K562 (cell line): ENCODE measurements around the gene XKRX. TPM values are rescaled to one million over a fixed set of nuclear protein-coding genes. Genes with fewer than 3 reads are reported as not detected.

Experiments used
- CSDE1 ChIP-seq, 2 experiments: fragments of 450-650 bp; IDR thresholded peaks; 2 replicates each; pipeline ENCODE4 v1.6.1; 2016; ENCODE audit warnings: mild to moderate bottlenecking in 1 of 2
- TCF7 ChIP-seq: sonication (generic); IDR thresholded peaks from 2 replicates; pipeline ENCODE4 v1.6.1; 2016; ENCODE audit warnings: antibody characterized with exemption, borderline replicate concordance
- polyA plus RNA-seq, 8 experiments: library from polyadenylated mRNA; depleted of rRNA in 4 of 8; stranded (reverse) in 5 of 8; unstranded in 3 of 8; fragments of >200 nt; fragmentation: Nextera tagmentation in 2 of 8; fragmentation: Illumina TruSeq in 1 of 8; extraction: Ambion mirVana in 2 of 8; extraction: Trizol in 1 of 8; gene quantifications; 2 replicates each; pipeline versions ENCODE4 v1.2.1 to v1.2.3, GENCODE V29; 2011 to 2014; ENCODE audit warnings: inconsistent platforms in 1 of 8, missing spikeins in 1 of 8
- total RNA-seq, 7 experiments: library from RNA; depleted of rRNA in 6 of 7; stranded (reverse); fragments of >200 nt in 6 of 7; fragmentation: Illumina TruSeq in 2 of 7; extraction: Trizol in 2 of 7; gene quantifications; 2 replicates each; pipeline versions ENCODE4 v1.2.1 to v1.2.3, GENCODE V29; 2011 to 2021; ENCODE audit warnings: low replicate concordance in 1 of 7
- TF ChIP-seq, protein P1 (sequence below), 2 experiments: fragments of 450-650 bp; formaldehyde crosslinking in 1 of 2; IDR thresholded peaks; 2 replicates each; pipeline versions ENCODE4 v1.4.0 to v1.6.1; 2014 to 2020; ENCODE audit warnings: mild to moderate bottlenecking in 2 of 2, borderline replicate concordance in 1 of 2, low read depth in 1 of 2

XKRX gene
- total and polyA plus RNA-seq, 9 of the 15 experiments (the other 6 are each of a cell fraction or from before 2014, with no cell fraction given), result 0.03 TPM; not detected in 8

DNA sequence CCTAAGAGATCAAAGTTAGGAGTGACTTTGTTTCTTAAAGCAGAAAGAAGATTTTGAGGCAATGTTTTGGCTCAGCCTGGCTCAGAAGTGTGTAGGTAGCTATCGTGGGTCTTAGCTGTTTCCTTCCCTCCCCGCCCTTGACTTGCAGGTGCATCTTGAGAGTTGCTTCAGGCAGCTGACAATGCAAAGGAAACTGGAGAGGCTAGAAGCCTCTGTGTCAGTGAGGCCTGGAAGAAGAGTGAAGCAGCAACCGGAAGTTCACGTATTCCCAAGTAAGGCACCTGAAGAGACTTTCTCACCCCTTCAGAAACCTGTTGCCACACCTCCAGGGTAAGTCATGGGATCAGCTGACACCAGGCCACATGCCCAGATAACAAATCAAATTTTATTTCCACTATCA is 10.6 kb upstream of the XKRX start (continued):
- TF ChIP-seq, protein P1, sequence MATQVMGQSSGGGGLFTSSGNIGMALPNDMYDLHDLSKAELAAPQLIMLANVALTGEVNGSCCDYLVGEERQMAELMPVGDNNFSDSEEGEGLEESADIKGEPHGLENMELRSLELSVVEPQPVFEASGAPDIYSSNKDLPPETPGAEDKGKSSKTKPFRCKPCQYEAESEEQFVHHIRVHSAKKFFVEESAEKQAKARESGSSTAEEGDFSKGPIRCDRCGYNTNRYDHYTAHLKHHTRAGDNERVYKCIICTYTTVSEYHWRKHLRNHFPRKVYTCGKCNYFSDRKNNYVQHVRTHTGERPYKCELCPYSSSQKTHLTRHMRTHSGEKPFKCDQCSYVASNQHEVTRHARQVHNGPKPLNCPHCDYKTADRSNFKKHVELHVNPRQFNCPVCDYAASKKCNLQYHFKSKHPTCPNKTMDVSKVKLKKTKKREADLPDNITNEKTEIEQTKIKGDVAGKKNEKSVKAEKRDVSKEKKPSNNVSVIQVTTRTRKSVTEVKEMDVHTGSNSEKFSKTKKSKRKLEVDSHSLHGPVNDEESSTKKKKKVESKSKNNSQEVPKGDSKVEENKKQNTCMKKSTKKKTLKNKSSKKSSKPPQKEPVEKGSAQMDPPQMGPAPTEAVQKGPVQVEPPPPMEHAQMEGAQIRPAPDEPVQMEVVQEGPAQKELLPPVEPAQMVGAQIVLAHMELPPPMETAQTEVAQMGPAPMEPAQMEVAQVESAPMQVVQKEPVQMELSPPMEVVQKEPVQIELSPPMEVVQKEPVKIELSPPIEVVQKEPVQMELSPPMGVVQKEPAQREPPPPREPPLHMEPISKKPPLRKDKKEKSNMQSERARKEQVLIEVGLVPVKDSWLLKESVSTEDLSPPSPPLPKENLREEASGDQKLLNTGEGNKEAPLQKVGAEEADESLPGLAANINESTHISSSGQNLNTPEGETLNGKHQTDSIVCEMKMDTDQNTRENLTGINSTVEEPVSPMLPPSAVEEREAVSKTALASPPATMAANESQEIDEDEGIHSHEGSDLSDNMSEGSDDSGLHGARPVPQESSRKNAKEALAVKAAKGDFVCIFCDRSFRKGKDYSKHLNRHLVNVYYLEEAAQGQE (IDR thresholded peaks at IDR 0.05; ENCODE audit: borderline replicate concordance), result no peak
- TF ChIP-seq, protein P1 (CRISPR knock-in tag; IDR thresholded peaks at IDR 0.05; ENCODE audit: low read depth), result no peak
- TF ChIP-seq CSDE1 (IDR thresholded peaks at IDR 0.05), result no peak
- no peak for TF ChIP-seq TCF7
